H1 (cell line): ENCODE measurements around the gene RAB43.

ENCODE experiments used
- CTCF ChIP-seq, 3 experiments: IDR thresholded peaks; 1 replicate in 2 of 3; 2 replicates in 1 of 3; pipeline versions ENCODE4 v1.5.1 to v1.6.1; 2011; ENCODE audit warnings: low read length in 3 of 3, mild to moderate bottlenecking in 3 of 3, inconsistent platforms in 2 of 3, low read depth in 1 of 3, moderate library complexity in 1 of 3; ENCODE audit not compliant: insufficient read depth in 1 of 3; ENCODE audit errors: control extremely low read depth in 1 of 3
- HDAC2 ChIP-seq, 2 experiments: fragments of 300-600 bp in 1 of 2; sonication (generic) in 1 of 2; IDR thresholded peaks; 2 replicates each; pipeline ENCODE4 v1.6.1; 2011 to 2012; ENCODE audit warnings: low read depth in 2 of 2, low read length in 2 of 2, mild to moderate bottlenecking in 2 of 2, moderate library complexity in 2 of 2, borderline replicate concordance in 1 of 2, inconsistent platforms in 1 of 2
- MAFK ChIP-seq: IDR thresholded peaks from 2 replicates; pipeline ENCODE4 v1.6.1; 2012; ENCODE audit warnings: low read depth, mild to moderate bottlenecking, improper control_type of control experiment, low read length
- MAX ChIP-seq: IDR thresholded peaks from 2 replicates; pipeline ENCODE4 v1.6.1; 2012; ENCODE audit warnings: inconsistent platforms
- PHF8 ChIP-seq: fragments of 200-600 bp; sonication (generic); conservative IDR thresholded peaks from 2 replicates; pipeline ENCODE4 v1.7.1; 2012; ENCODE audit warnings: low read depth, mild to moderate bottlenecking, inconsistent platforms, low read length, moderate library complexity
- POLR2A ChIP-seq, 2 experiments: IDR thresholded peaks; 1 replicate in 1 of 2; 2 replicates in 1 of 2; pipeline ENCODE4 v1.6.1; 2011; ENCODE audit warnings: low read depth in 2 of 2, low read length in 2 of 2, mild to moderate bottlenecking in 2 of 2; ENCODE audit errors: control extremely low read depth in 1 of 2
- SIX5 ChIP-seq: IDR thresholded peaks from 2 replicates; pipeline ENCODE4 v1.6.1; 2011; ENCODE audit warnings: mild to moderate bottlenecking, low read depth, low read length

- TF ChIP-seq CTCF (IDR thresholded peaks at IDR 0.05; ENCODE audit: control extremely low read depth in 1 of 3, insufficient read depth in 1 of 3, low read depth in 1 of 3, low read length in 3 of 3) (no peak), MAX (no peak), POLR2A (IDR thresholded peaks at IDR 0.05; ENCODE audit: control extremely low read depth in 1 of 2, low read depth in 2 of 2, low read length in 2 of 2) (no peak), HDAC2 (IDR thresholded peaks at IDR 0.05; ENCODE audit: borderline replicate concordance in 1 of 2, low read depth in 2 of 2, low read length in 2 of 2) (no peak), SIX5 (no peak), PHF8 (no peak), MAFK (no peak)
Observed at GRCh38 chr3:129068291-129068886, 53.2 kb downstream of the RAB43 start.
